Measurements from ENCODE around the gene PCDH9. TPM values are rescaled to one million over a fixed set of nuclear protein-coding genes. Genes with fewer than 3 reads are reported as not detected.

The PCDH9 gene
- total and polyA plus RNA-seq, 2 experiments from 2014 or later, result 0.31 to 0.52 TPM

- no peak for TF ChIP-seq ZNF462 (CRISPR knock-in tag; IDR thresholded peaks at IDR 0.05)
- TF ChIP-seq JUNB (IDR thresholded peaks at IDR 0.05; ENCODE audit: unreplicated experiment), result no peak
- TF ChIP-seq STAT1 (IDR thresholded peaks at IDR 0.05; ENCODE audit: unreplicated experiment), result no peak
- no peak for TF ChIP-seq NANOG (IDR thresholded peaks at IDR 0.05; ENCODE audit: borderline replicate concordance)
- no peak for TF ChIP-seq POLR2AphosphoS5 (IDR thresholded peaks at IDR 0.05; ENCODE audit: low read depth)
- no peak for TF ChIP-seq EZH2 (IDR thresholded peaks at IDR 0.05; ENCODE audit: low read depth, unreplicated experiment)
Measured at GRCh38 chr13:67226696-67227095, 3.4 kb downstream of the PCDH9 start (continued).

GRCh38 chr13:67225252-67226159 lies 4.6 kb downstream of the PCDH9 start:
- H3K36me3 ChIP-seq (ENCODE audit: insufficient read depth), result no peaks in the 10 kb centered on the region
- no peak overlapping the region for H3K27ac Mint-ChIP-seq
- H3K9me2 ChIP-seq (ENCODE audit: insufficient read depth), result no peaks in the 10 kb centered on the region
- no peaks in the 10 kb centered on the region for H4K20me1 ChIP-seq (replicated peaks; ENCODE audit: insufficient read depth)
- no peak overlapping the region for H3K4me3 ChIP-seq
- no peaks in the 10 kb centered on the region for H3K27me3 Mint-ChIP-seq (ENCODE audit: insufficient read depth, low read depth, poor library complexity)
- H3K4me1 ChIP-seq (ENCODE audit: insufficient read depth), result peaks cover 14% of the 10 kb centered on the region; the same call in 1 of the 2 replicates
- no peak overlapping the region for H2AFZ ChIP-seq
- no peaks in the 10 kb centered on the region for H3K9me3 Mint-ChIP-seq
- DNase-seq (ENCODE audit: low spot score) (no peak), ATAC-seq (no peak)
- H3K4me1 Mint-ChIP-seq, result peaks cover 5% of the 10 kb centered on the region; the same call in 2 of the 3 replicates
- no peaks in the 10 kb centered on the region for H3F3A ChIP-seq (replicated peaks; ENCODE audit: low read depth)
- H3K36me3 Mint-ChIP-seq (ENCODE audit: low read depth), result no peaks in the 10 kb centered on the region
- H3K4me3 Mint-ChIP-seq, result no peak overlapping the region
- no peaks in the 10 kb centered on the region for H3K79me2 ChIP-seq (replicated peaks; ENCODE audit: insufficient read depth)
- no peak overlapping the region for H3K4me2 ChIP-seq
- H3K27ac ChIP-seq (ENCODE audit: low read depth), result no peak overlapping the region
- H3K27me3 ChIP-seq (ENCODE audit: insufficient read depth), result peaks cover 12% of the 10 kb centered on the region
- TF ChIP-seq CTCF (conservative IDR thresholded peaks at IDR 0.05; ENCODE audit: low read depth in 2 of 2), result no peak
- no peak for TF ChIP-seq REST (IDR thresholded peaks at IDR 0.05; ENCODE audit: unreplicated experiment)
- no peak for TF ChIP-seq ZNF114 (CRISPR knock-in tag; IDR thresholded peaks at IDR 0.05)
- TF ChIP-seq ZNF331 (CRISPR knock-in tag; IDR thresholded peaks at IDR 0.05; ENCODE audit: low read depth), result no peak

Data from GM23338 (cell line).